Skin of body (tissue), 2 donors: ENCODE results near the gene CFAP20DC. TPM values are rescaled to one million over a fixed set of nuclear protein-coding genes. Genes with fewer than 3 reads are reported as not detected.
A peak's percentile ranks its signal among the peaks of the same experiment; 100 is the strongest.
"Not testable (repeated sequence)": the region's sequence is repeated elsewhere in the genome, so short reads cannot be mapped to it uniquely, and the experiment has no call there.

Experiments used
- DNase-seq: peaks from one replicate; lab custom pipeline; 2025; lab: John Stamatoyannopoulos, UW
- total RNA-seq: library from RNA; depleted of rRNA; stranded (reverse); fragments of >200 nt; gene quantifications from one replicate; pipeline ENCODE4 v1.2.3, GENCODE V29; 2014

The CFAP20DC gene
- total RNA-seq, 1 donor from 2014 or later: 1.3 TPM

DNA sequence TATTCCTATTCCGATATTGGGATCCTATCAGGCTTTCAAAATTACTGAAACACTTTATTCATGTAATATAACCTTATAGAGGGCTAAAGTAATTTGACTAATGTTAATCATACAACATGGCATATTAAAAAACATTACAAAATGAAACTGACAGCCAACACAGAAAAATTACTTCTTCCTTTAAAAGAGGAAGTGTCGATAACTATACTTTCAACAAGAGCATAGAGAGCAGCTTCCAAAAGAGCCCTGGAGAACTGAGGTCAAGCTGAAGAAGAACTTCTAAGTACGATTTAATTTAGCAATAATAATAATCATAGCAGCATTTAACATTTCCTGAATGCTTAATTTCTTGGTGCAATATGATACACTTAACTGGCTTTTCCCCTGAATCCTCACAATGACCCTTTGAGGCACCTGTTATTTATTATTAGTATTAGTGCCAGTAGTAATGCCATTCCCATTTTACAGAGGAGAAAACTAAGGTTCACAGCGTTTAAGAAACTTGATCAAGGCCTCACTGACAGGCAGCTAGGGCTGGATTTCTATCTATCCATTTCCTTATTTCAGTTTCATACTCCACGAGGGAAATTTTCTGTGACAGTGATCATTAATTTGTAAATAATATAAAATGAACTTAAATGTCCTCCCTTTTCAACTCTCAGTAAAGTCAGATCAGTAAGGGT lies 181.6 kb downstream of the CFAP20DC start:
- DNase-seq: no peak

DNA sequence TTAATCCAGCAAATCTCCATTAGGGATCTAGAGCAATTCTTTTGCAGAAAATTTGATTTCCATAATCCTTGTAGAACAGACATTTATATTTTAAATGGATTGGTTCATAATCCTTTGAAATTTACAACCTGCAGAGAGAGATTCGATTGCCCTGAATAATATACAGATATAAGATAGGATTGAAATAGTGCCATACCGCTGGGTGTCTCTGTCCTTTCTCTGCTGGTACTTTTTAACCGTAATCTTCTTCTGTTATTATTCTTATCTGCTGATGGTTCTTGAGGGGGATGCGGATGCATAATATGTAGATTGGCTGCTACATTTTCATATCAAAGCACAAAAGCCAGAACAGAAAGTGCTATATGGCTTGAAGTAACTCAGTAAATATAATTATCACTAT lies 182.2 kb downstream of the CFAP20DC start:
- no peak for DNase-seq

- no peak for DNase-seq
These were observed 183.7 kb downstream of the CFAP20DC start for GRCh38 chr3:58866079-58866478.

GRCh38 chr3:58864480-58864879 lies 185.3 kb downstream of the CFAP20DC start:
- DNase-seq: no peak

GRCh38 chr3:58863206-58863605 lies 186.6 kb downstream of the CFAP20DC start:
- no peak for DNase-seq

DNA sequence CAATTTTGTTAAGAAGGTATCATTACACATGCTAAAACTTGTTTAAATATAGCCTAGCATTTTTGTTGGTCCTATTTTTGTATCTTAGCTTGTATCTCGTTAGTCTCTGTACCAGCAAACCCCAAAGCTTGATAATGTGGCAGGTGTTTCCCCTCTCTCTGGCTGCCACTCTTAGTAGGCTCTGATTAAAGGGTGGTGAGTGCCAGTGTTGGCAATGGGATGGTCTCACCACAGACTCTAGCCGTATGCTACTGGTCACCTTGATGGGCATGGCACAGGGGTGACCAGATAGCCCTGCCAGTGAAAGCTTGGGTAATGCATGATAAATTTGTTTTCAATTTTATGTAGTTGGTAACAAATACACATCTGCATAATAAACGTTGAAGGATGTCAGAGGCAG lies 188.3 kb downstream of the CFAP20DC start:
- no peak for DNase-seq

- DNase-seq: peak; percentile 69
These were observed 191.7 kb downstream of the CFAP20DC start for GRCh38 chr3:58858126-58858525.

GRCh38 chr3:58857402-58857801 lies 192.4 kb downstream of the CFAP20DC start:
- DNase-seq: no peak

GRCh38 chr3:58848826-58849225 lies 201.0 kb downstream of the CFAP20DC start:
- DNase-seq: no peak

DNA sequence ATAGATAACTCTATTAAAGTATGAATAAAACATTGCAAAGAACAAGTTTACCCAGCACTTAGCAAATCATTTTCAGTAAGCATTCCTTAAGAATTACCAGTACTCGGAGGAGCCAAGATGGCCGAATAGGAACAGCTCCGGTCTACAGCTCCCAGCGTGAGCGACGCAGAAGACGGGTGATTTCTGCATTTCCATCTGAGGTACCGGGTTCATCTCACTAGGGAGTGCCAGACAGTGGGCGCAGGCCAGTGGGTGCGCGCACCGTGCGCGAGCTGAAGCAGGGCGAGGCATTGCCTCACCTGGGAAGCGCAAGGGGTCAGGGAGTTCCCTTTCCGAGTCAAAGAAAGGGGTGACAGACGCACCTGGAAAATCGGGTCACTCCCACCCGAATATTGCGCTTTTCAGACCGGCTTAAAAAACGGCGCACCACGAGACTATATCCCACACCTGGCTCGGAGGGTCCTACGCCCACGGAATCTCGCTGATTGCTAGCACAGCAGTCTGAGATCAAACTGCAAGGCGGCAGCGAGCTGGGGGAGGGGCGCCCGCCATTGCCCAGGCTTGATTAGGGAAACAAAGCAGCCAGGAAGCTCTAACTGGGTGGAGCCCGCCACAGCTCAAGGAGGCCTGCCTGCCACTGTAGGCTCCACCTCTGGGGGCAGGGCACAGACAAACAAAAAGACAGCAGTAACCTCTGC lies 207.6 kb downstream of the CFAP20DC start:
- not testable (repeated sequence) for DNase-seq

- no peak for DNase-seq
These were observed 208.9 kb downstream of the CFAP20DC start for GRCh38 chr3:58840949-58841348.

DNA sequence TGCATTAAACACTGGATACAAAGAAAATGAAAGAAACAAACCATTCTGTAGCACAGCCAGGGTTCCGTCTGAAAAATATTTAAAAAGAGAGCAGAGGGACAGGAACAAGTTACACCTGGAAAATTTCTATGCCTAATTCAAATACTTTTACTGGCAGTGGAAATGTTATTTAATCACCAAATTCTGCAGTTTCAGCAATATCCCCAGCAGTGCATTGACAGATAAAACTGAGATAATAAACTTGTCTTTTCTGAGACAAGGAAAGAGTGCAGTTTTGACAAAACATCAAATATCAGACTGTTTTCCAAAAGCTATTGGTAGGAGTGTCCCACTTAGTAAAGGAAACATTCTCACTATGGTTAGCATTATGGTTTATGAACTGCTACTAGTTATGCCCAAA lies 209.9 kb downstream of the CFAP20DC start:
- DNase-seq: no peak

DNA sequence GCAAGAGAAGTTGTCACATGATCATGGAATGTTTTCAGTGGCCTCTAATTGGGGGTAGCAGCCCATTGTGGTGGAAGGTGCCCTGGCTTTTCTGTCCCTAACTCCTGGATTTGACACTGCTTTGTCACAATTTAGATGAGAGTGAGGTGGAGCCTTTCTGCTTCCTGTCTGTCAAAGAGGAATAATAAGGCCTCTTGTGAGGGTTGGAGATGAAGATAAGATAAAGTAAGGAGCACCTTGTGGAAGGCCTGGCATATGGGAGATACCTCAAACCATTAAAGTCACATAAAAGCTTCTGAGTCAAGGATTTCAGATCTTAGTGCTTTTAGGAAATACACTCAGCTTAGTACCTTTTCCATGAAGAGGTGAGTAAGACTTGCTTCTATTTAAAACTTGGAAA lies 210.6 kb downstream of the CFAP20DC start:
- no peak for DNase-seq

GRCh38 chr3:58837856-58838255 lies 212.0 kb downstream of the CFAP20DC start:
- no peak for DNase-seq

GRCh38 chr3:58837141-58837843 lies 212.5 kb downstream of the CFAP20DC start:
- DNase-seq: no peak

DNA sequence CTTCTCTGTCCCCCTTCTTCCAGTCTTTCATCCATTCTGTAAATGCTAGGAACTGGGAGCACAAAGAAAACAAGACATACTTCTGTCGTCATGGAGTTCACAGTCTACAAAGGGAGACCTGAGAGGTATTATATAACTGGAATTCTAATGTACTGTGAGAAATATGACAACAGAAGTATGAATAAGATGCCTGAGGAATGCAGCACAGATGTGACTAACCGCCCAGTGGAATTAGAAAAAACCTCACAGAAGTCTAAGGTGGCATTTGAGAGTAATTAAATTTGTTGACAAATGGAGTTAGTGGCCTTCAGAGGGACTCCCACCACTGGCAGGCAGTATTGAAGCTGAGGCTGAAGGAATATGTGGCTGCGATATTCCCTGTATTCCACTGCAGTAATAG lies 214.7 kb downstream of the CFAP20DC start:
- DNase-seq: no peak

DNA sequence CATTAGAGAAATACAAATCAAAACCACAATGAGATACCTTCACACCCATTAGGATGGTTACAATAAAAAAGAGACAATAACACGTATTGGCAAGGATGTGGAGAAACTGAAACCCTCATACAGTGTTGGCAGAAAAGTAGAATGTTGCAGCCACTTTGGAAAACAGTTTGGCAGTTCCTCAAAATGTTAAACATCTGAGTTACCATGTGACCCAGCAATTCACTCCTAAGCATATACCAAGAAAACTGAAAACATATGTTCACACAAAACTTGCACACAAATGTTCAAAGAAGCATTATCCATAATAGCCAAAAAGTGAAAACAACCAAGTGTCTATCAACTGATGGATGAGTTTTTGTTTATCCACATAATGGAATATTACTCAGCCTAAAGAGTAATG lies 216.3 kb downstream of the CFAP20DC start:
- peak; percentile 80 for DNase-seq

- DNase-seq: no peak
These were observed 220.4 kb downstream of the CFAP20DC start for GRCh38 chr3:58829321-58830000.

DNA sequence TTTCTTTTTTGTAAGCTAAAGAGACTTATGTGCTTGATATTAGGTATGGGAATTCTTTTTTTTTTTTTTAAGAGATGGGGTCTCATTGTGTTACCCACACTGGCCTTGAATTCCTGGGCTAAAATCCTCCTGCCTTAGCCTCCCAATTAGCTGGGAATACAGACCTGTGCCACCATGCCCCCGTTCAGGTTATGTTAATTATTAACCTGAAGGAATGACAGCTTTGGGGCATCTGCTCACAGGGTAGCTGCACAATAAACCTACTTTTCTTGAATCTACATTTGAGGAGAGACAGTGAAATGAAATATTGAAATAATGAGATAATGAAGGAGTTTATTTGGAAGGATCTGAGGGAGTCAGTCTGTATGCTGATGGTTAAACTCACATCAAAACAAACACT lies 225.0 kb downstream of the CFAP20DC start:
- no peak for DNase-seq

DNA sequence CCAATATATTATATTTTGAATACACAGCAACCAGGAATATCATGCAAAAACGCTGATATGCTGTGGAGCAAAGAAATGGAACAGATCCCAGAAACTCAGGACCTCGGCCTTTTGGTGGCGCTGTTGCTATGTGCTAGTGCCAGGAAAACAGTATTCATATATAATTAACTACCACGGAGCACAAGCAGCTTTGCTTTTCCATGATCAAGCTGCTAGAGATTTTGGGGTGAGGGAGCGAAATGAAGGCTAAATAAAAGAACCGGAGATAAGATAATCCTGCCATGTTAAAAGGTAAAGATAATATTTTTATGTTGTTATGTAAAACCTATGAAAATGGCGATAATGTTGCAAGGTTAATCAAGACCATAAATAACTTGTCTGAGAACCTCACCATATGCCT lies 225.5 kb downstream of the CFAP20DC start:
- peak; percentile 38 for DNase-seq

GRCh38 chr3:58806551-58807244 lies 243.1 kb downstream of the CFAP20DC start:
- not testable (repeated sequence) for DNase-seq
